Left renal pelvis (tissue), 4 donors: ENCODE data around the gene HPCAL1. TPM values are rescaled to one million over a fixed set of nuclear protein-coding genes. Genes with fewer than 3 reads are reported as not detected.
"Not testable (repeated sequence)": the region's sequence is repeated elsewhere in the genome, so short reads cannot be mapped to it uniquely, and the experiment has no call there.

Experiments
- DNase-seq, 4 donors: peaks; one replicate each; pipeline ENCODE4 v3.0.0-alpha.2; 2013; ENCODE audit warnings: low read depth in 4 of 4, low spot score in 3 of 4
- polyA plus RNA-seq, 4 donors: library from polyadenylated mRNA; unstranded; fragments of 120-200 nt; gene quantifications; one replicate each; pipeline ENCODE4 v1.2.1, GENCODE V29; 2013; ENCODE audit not compliant: insufficient read length in 4 of 4

The HPCAL1 gene
- polyA plus RNA-seq, result 10 to 100 TPM; 10.9 to 35.4 (median 23.2) TPM

- peak in 2 of 4 donors; percentile 68 to 74 for DNase-seq
Observed at GRCh38 chr2:10302479-10303180, at the start of gene HPCAL1. Gene HPCAL1, plus strand, starts transcription at chr2:10302904. Its CDS starts 116,854 bp downstream, at chr2:10419758.

- no peak for DNase-seq
Observed at GRCh38 chr2:10253596-10254372, 48.9 kb upstream of the HPCAL1 start.

GRCh38 chr2:10254373-10255188 is 48.1 kb upstream of the HPCAL1 start:
- no peak for DNase-seq

- DNase-seq, result no peak
Observed at GRCh38 chr2:10255189-10256030, 47.3 kb upstream of the HPCAL1 start.

- DNase-seq, result no peak
Observed at GRCh38 chr2:10256031-10256514, 46.6 kb upstream of the HPCAL1 start.

- no peak for DNase-seq
Observed at GRCh38 chr2:10256515-10257031, 46.1 kb upstream of the HPCAL1 start.

GRCh38 chr2:10257036-10257435 is 45.7 kb upstream of the HPCAL1 start:
- DNase-seq, result no peak

- DNase-seq, result no peak
Observed at GRCh38 chr2:10257500-10258147, 45.1 kb upstream of the HPCAL1 start.

GRCh38 chr2:10258326-10258725 is 44.4 kb upstream of the HPCAL1 start:
- DNase-seq, result no peak

GRCh38 chr2:10258726-10259125 is 44.0 kb upstream of the HPCAL1 start:
- no peak for DNase-seq

- no peak for DNase-seq
Observed at GRCh38 chr2:10260130-10260529, 42.6 kb upstream of the HPCAL1 start.

- DNase-seq, result not testable (repeated sequence)
Observed at GRCh38 chr2:10263526-10263925, 39.2 kb upstream of the HPCAL1 start.

GRCh38 chr2:10264506-10265328 is 38.0 kb upstream of the HPCAL1 start:
- no peak for DNase-seq

- no peak for DNase-seq
Observed at GRCh38 chr2:10265329-10266132, 37.2 kb upstream of the HPCAL1 start.

GRCh38 chr2:10266133-10266620 is 36.5 kb upstream of the HPCAL1 start:
- DNase-seq, result no peak

GRCh38 chr2:10267036-10267435 is 35.7 kb upstream of the HPCAL1 start:
- DNase-seq, result no peak
